HCT116 (cell line): ENCODE data around the gene ST8SIA2. TPM values are rescaled to one million over a fixed set of nuclear protein-coding genes. Genes with fewer than 3 reads are reported as not detected.

ENCODE experiments used
- ATAC-seq: fragments of 200-7000 bp; cut with Tn5 transposase; 2 replicates; pipeline ENCODE4 v1.9.1; 2020; ENCODE audit warnings: mild to moderate bottlenecking, moderate library complexity
- BruUV-seq: library from RNA; stranded (reverse); fragments of 400-500 nt; replicated peaks from 2 replicates; lab custom pipeline; 2021; lab: Mats Ljungman, UMichigan
- CTCF ChIA-PET: fragments of 300-600 bp; sonication (Branson Sonifier 250); formaldehyde crosslinking; loops from one replicate; lab custom pipeline; 2021; ENCODE audit warnings: antibody characterized with exemption; lab: Charles Lee
- POLR2A ChIA-PET: fragments of 300-600, 350-600 bp; sonication (Branson Sonifier 250); formaldehyde crosslinking; loops from one replicate; lab custom pipeline; 2021; ENCODE audit warnings: antibody characterized with exemption; lab: Charles Lee
- RAD21 ChIA-PET, 2 experiments: fragments of 300-600 bp; sonication (Branson Sonifier 250); formaldehyde crosslinking; loops; one replicate each; lab custom pipeline; 2023; ENCODE audit warnings: low total read pairs in 2 of 2; ENCODE audit not compliant: uncharacterized antibody in 2 of 2, unreplicated experiment in 2 of 2, low non-redundant PET in 1 of 2; lab: Charles Lee
- DNase-seq: peaks from one replicate; pipeline ENCODE4 v3.0.0-alpha.2; 2010; ENCODE audit warnings: low read depth, low spot score
- H2AFZ ChIP-seq: fragments of 200-600 bp; shearing (Covaris generic), sonication (generic); 2 replicates; pipeline ENCODE4 v1.6.1; 2017; ENCODE audit warnings: low read depth, mixed run types, mixed read lengths, antibody characterized with exemption, low read length; ENCODE audit not compliant: poor library complexity, severe bottlenecking
- H3K27ac ChIP-seq: 2 replicates; pipeline ENCODE4 v1.5.1; 2012; ENCODE audit warnings: low read depth, low read length
- H3K27me3 ChIP-seq: fragments of 200-600 bp; sonication (generic); 2 replicates; pipeline ENCODE4 v1.6.1; 2016; ENCODE audit warnings: mixed run types, low read length, mixed read lengths; ENCODE audit not compliant: insufficient read depth
- H3K36me3 ChIP-seq, 2 experiments: fragments of 200-500 bp in 1 of 2; fragments of 200-600 bp in 1 of 2; sonication (Bioruptor generic) in 1 of 2; sonication (generic) in 1 of 2; 2 replicates each; pipeline versions ENCODE4 v1.5.1 to v1.6.1; 2014 to 2016; ENCODE audit warnings: low read length in 2 of 2, inconsistent platforms in 1 of 2, mixed read lengths in 1 of 2, mixed run types in 1 of 2; ENCODE audit not compliant: insufficient read depth in 2 of 2, control insufficient read depth in 1 of 2
- H3K4me1 ChIP-seq, 2 experiments: fragments of 200-600 bp in 1 of 2; sonication (generic) in 1 of 2; 2 replicates each; pipeline versions ENCODE4 v1.5.1 to v1.6.1; 2012 to 2017; ENCODE audit warnings: low read length in 2 of 2, inconsistent platforms in 1 of 2, mild to moderate bottlenecking in 1 of 2, mixed read lengths in 1 of 2, mixed run types in 1 of 2, moderate library complexity in 1 of 2; ENCODE audit not compliant: insufficient read depth in 2 of 2, control insufficient read depth in 1 of 2
- H3K4me2 ChIP-seq: fragments of 200-600 bp; sonication (generic); 2 replicates; pipeline ENCODE4 v1.6.1; 2017; ENCODE audit warnings: mixed run types, low read length, mixed read lengths
- H3K4me3 ChIP-seq, 2 experiments: fragments of 200-600 bp in 1 of 2; sonication (generic) in 1 of 2; replicated peaks in 1 of 2; 2 replicates each; pipeline ENCODE4 v1.5.1; 2011 to 2016; ENCODE audit warnings: low read length in 2 of 2, control low read depth in 1 of 2, low read depth in 1 of 2, mild to moderate bottlenecking in 1 of 2, mixed read lengths in 1 of 2, mixed run types in 1 of 2
- H3K79me2 ChIP-seq: fragments of 200-600 bp; sonication (generic); 2 replicates; pipeline ENCODE4 v1.6.1; 2017; ENCODE audit warnings: mild to moderate bottlenecking, mixed run types, low read length, moderate library complexity, mixed read lengths; ENCODE audit not compliant: insufficient read depth
- H3K9ac ChIP-seq: fragments of 200-600 bp; sonication (generic); 2 replicates; pipeline ENCODE4 v1.6.1; 2016; ENCODE audit warnings: low read length, mixed read lengths
- H3K9me2 ChIP-seq: fragments of 200-600 bp; sonication (generic), shearing (Covaris generic); 2 replicates; pipeline ENCODE4 v1.6.1; 2017; ENCODE audit warnings: mixed run types, mild to moderate bottlenecking, moderate library complexity; ENCODE audit not compliant: insufficient read depth
- H3K9me3 ChIP-seq, 2 experiments: fragments of 200-500 bp in 1 of 2; fragments of 200-600 bp in 1 of 2; sonication (Bioruptor generic) in 1 of 2; sonication (generic) in 1 of 2; 2 replicates each; pipeline ENCODE4 v1.6.1; 2014 to 2017; ENCODE audit warnings: low read length in 2 of 2, mixed read lengths in 2 of 2, inconsistent platforms in 1 of 2, low read depth in 1 of 2, mild to moderate bottlenecking in 1 of 2, mixed run types in 1 of 2, moderate library complexity in 1 of 2; ENCODE audit not compliant: control insufficient read depth in 1 of 2, insufficient read depth in 1 of 2
- H4K20me1 ChIP-seq: fragments of 200-600 bp; sonication (generic), shearing (Covaris generic); 2 replicates; pipeline ENCODE4 v1.6.1; 2017; ENCODE audit warnings: mixed run types, mild to moderate bottlenecking, moderate library complexity; ENCODE audit not compliant: insufficient read depth
- CBX3 ChIP-seq: IDR thresholded peaks from 2 replicates; pipeline ENCODE4 v1.6.1; 2012; ENCODE audit warnings: low read depth
- ELF1 ChIP-seq: IDR thresholded peaks from 2 replicates; pipeline ENCODE4 v1.6.1; 2012; ENCODE audit warnings: low read depth, borderline replicate concordance
- EZH2 ChIP-seq: fragments of 200-600 bp; sonication (generic); IDR thresholded peaks from 2 replicates; pipeline ENCODE4 v1.6.1; 2017; ENCODE audit warnings: antibody characterized with exemption, mixed run types
- EZH2phosphoT487 ChIP-seq: fragments of 200-600 bp; IDR thresholded peaks from 2 replicates; pipeline ENCODE4 v1.6.1; 2018; ENCODE audit warnings: antibody characterized with exemption, borderline replicate concordance
- FOSL1 ChIP-seq: IDR thresholded peaks from 2 replicates; pipeline ENCODE4 v1.6.1; 2012; ENCODE audit warnings: low read depth
- POLR2A ChIP-seq: IDR thresholded peaks from 2 replicates; pipeline ENCODE4 v1.7.0; 2011; ENCODE audit warnings: borderline replicate concordance; ENCODE audit not compliant: insufficient read depth, insufficient read length; ENCODE audit errors: extremely low read depth
- POLR2AphosphoS5 ChIP-seq: IDR thresholded peaks from 2 replicates; pipeline ENCODE4 v1.6.1; 2011; ENCODE audit warnings: mild to moderate bottlenecking, low read depth, low read length, moderate library complexity
- RAD21 ChIP-seq: IDR thresholded peaks from 2 replicates; pipeline ENCODE4 v1.6.1; 2012; ENCODE audit warnings: low read depth, mild to moderate bottlenecking
- SIN3A ChIP-seq: IDR thresholded peaks from 2 replicates; pipeline ENCODE4 v1.6.1; 2012; ENCODE audit warnings: low read depth
- SP1 ChIP-seq: IDR thresholded peaks from 2 replicates; pipeline ENCODE4 v1.6.1; 2012; ENCODE audit warnings: low read depth
- SRF ChIP-seq: IDR thresholded peaks from 2 replicates; pipeline ENCODE4 v1.6.1; 2012; ENCODE audit warnings: low read depth
- TCF7L2 ChIP-seq: IDR thresholded peaks from 2 replicates; pipeline ENCODE4 v1.7.0; 2011; ENCODE audit warnings: borderline replicate concordance, inconsistent platforms; ENCODE audit not compliant: insufficient read depth, insufficient read length; ENCODE audit errors: extremely low read depth
- YY1 ChIP-seq: IDR thresholded peaks from 2 replicates; pipeline ENCODE4 v1.6.1; 2011; ENCODE audit warnings: low read length, low read depth, moderate library complexity, mild to moderate bottlenecking; ENCODE audit not compliant: insufficient replicate concordance; ENCODE audit errors: extremely low read depth
- intact Hi-C: fragments of 100-400 bp; cut with micrococcal nuclease; formaldehyde crosslinking; loops from 2 replicates; pipeline ENCODE4 v1.10.0; 2022
- total RNA-seq: library from RNA; stranded (reverse); gene quantifications from one replicate; pipeline ENCODE4 v1.2.1, GENCODE V29; 2021; ENCODE audit not compliant: unreplicated experiment
- TF ChIP-seq, protein P1 (sequence below): IDR thresholded peaks from 2 replicates; pipeline ENCODE4 v1.6.1; 2012
- TF ChIP-seq, protein P2 (sequence below), 3 experiments: fragments of 200-600 bp in 1 of 3; sonication (generic) in 1 of 3; IDR thresholded peaks in 2 of 3; conservative IDR thresholded peaks in 1 of 3; 2 replicates each; pipeline ENCODE4 v1.5.1; 2012 to 2017; ENCODE audit warnings: low read depth in 2 of 3, low read length in 2 of 3, antibody characterized with exemption in 1 of 3, borderline replicate concordance in 1 of 3, control low read depth in 1 of 3, mild to moderate bottlenecking in 1 of 3, mixed read lengths in 1 of 3, mixed run types in 1 of 3, moderate library complexity in 1 of 3; ENCODE audit not compliant: insufficient read depth in 1 of 3

Gene ST8SIA2
- total RNA-seq, 1 experiment from 2014 or later, result not detected

DNA sequence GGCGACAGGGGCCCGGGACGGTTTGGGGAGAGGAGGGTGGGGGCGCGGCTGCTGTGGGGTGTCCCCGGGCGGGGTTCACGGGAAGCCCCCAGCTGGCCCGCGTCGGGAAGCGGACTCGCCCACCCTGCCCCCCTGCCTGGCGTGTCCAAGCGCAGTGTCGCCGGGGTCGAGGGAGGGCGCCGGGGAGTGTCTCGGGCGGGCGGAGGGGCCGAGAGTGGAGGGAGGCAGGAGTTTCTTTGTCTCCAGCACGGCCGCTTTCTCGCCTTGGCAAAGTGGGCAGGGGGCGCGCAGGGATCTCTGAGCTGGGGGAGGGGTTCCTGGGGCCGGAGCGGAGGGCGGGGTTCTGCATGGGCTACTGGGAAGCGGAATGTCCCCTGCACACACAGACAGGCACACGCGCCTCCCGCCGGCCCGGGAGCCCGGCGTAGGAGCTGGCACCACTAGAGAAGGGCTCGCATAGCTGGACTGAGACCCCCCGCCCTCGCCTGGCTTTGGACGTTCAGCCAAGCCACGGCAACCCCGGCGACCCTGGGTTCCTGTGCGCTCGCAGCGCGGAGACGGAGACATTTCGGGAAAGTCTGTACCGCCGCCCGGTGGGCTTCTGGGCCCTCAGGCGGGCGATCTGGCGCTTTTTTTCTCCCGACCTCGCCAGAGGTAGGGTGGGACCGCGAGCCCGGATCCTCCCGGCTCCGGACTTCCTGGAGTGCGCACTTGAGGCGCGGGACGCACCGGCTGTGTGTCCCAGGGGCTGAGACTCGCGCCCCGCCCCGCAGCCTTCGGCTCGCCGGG, 822 bp downstream of the ST8SIA2 start:
- DNase-seq, result no peak
- Histone ChIP-seq H3K27ac (no peak overlapping the region), H3K36me3 (no peaks in the 10 kb centered on the region), H3K4me1 (no peaks in the 10 kb centered on the region), H3K9ac (no peak overlapping the region), H3K9me3 (no peaks in the 10 kb centered on the region), H3K9me2 (no peaks in the 10 kb centered on the region), H3K27me3 (peaks cover 19% of the 10 kb centered on the region; the same call in 1 of the 2 replicates), H3K4me2 (no peak overlapping the region), H3K4me3 (no peak overlapping the region), H4K20me1 (no peaks in the 10 kb centered on the region), H3K79me2 (no peaks in the 10 kb centered on the region), H2AFZ (no peak overlapping the region)
- intact Hi-C loops, result no loop called here
- no TSS peak for BruUV-seq
- no peak for TF ChIP-seq POLR2AphosphoS5
- no peak for TF ChIP-seq YY1
- TF ChIP-seq CBX3, result no peak
- TF ChIP-seq POLR2A, result no peak
- TF ChIP-seq FOSL1, result no peak
- TF ChIP-seq SIN3A, result no peak
- TF ChIP-seq EZH2phosphoT487, result no peak
- no peak for TF ChIP-seq EZH2
- no peak for TF ChIP-seq ELF1
- TF ChIP-seq, protein P1, sequence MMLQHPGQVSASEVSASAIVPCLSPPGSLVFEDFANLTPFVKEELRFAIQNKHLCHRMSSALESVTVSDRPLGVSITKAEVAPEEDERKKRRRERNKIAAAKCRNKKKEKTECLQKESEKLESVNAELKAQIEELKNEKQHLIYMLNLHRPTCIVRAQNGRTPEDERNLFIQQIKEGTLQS, result no peak
- no peak for TF ChIP-seq SRF
- TF ChIP-seq, protein P2, sequence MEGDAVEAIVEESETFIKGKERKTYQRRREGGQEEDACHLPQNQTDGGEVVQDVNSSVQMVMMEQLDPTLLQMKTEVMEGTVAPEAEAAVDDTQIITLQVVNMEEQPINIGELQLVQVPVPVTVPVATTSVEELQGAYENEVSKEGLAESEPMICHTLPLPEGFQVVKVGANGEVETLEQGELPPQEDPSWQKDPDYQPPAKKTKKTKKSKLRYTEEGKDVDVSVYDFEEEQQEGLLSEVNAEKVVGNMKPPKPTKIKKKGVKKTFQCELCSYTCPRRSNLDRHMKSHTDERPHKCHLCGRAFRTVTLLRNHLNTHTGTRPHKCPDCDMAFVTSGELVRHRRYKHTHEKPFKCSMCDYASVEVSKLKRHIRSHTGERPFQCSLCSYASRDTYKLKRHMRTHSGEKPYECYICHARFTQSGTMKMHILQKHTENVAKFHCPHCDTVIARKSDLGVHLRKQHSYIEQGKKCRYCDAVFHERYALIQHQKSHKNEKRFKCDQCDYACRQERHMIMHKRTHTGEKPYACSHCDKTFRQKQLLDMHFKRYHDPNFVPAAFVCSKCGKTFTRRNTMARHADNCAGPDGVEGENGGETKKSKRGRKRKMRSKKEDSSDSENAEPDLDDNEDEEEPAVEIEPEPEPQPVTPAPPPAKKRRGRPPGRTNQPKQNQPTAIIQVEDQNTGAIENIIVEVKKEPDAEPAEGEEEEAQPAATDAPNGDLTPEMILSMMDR (IDR thresholded peaks at IDR 0.05 in 2 of 3, conservative IDR thresholded peaks at IDR 0.05 in 1 of 3; ENCODE audit: borderline replicate concordance in 1 of 3, insufficient read depth in 1 of 3, low read depth in 2 of 3, low read length in 2 of 3), result no peak
- no peak for TF ChIP-seq TCF7L2
- TF ChIP-seq RAD21, result no peak
- TF ChIP-seq SP1, result no peak
- ChIA-PET POLR2A (no interaction called here), RAD21 (no interaction called here), CTCF (no interaction called here)
- ATAC-seq, result no peak
